Mesenchymal stem cell (in vitro differentiated cells and primary cell): ENCODE data around the gene IRF2BP2.

Source experiments
- DNase-seq: peaks from one replicate; pipeline ENCODE4 v3.0.0-alpha.2; 2013
- H2AFZ ChIP-seq: one replicate; pipeline ENCODE4 v1.6.1; 2013; ENCODE audit warnings: low read depth, mild to moderate bottlenecking, control low read depth, inconsistent platforms, low read length, moderate library complexity
- H2AK5ac ChIP-seq: 2 replicates; pipeline ENCODE4 v1.6.1; 2013; ENCODE audit warnings: low read length, moderate library complexity, mild to moderate bottlenecking, inconsistent platforms; ENCODE audit not compliant: severe bottlenecking
- H2BK120ac ChIP-seq: one replicate; pipeline ENCODE4 v1.6.1; 2013; ENCODE audit warnings: low read depth, mild to moderate bottlenecking, inconsistent platforms, low read length, moderate library complexity
- H2BK12ac ChIP-seq, 2 experiments: one replicate each; pipeline ENCODE4 v1.6.1; 2013; ENCODE audit warnings: inconsistent platforms in 2 of 2, low read length in 2 of 2, mild to moderate bottlenecking in 2 of 2, moderate library complexity in 2 of 2, control low read depth in 1 of 2
- H2BK15ac ChIP-seq: one replicate; pipeline ENCODE4 v1.6.1; 2013; ENCODE audit warnings: mild to moderate bottlenecking, low read depth, inconsistent platforms; ENCODE audit not compliant: poor library complexity, severe bottlenecking
- H2BK5ac ChIP-seq: 2 replicates; pipeline ENCODE4 v1.6.1; 2013; ENCODE audit warnings: low read depth, mild to moderate bottlenecking, low read length, control low read depth, inconsistent platforms; ENCODE audit not compliant: poor library complexity, severe bottlenecking
- H3K14ac ChIP-seq, 2 experiments: one replicate each; pipeline ENCODE4 v1.6.1; 2013; ENCODE audit warnings: inconsistent platforms in 2 of 2, low read length in 2 of 2, control low read depth in 1 of 2, mild to moderate bottlenecking in 1 of 2, moderate library complexity in 1 of 2
- H3K18ac ChIP-seq, 2 experiments: one replicate each; pipeline ENCODE4 v1.6.1; 2013; ENCODE audit warnings: inconsistent platforms in 2 of 2, low read length in 2 of 2, control low read depth in 1 of 2, low read depth in 1 of 2, mild to moderate bottlenecking in 1 of 2
- H3K23ac ChIP-seq, 2 experiments: one replicate each; pipeline ENCODE4 v1.6.1; 2013; ENCODE audit warnings: inconsistent platforms in 2 of 2, low read length in 2 of 2, mild to moderate bottlenecking in 2 of 2, moderate library complexity in 2 of 2, control low read depth in 1 of 2
- H3K27ac ChIP-seq: 2 replicates; pipeline ENCODE4 v1.5.1; 2013; ENCODE audit warnings: mild to moderate bottlenecking, moderate library complexity, low read length, control low read depth, inconsistent platforms; ENCODE audit not compliant: poor library complexity, severe bottlenecking
- H3K27me3 ChIP-seq, 2 experiments: 2 replicates each; pipeline versions ENCODE4 v1.6.1 to v1.7.0; 2013; ENCODE audit warnings: low read length in 2 of 2, mild to moderate bottlenecking in 2 of 2, moderate library complexity in 2 of 2, control low read depth in 1 of 2, inconsistent platforms in 1 of 2; ENCODE audit not compliant: control insufficient read depth in 1 of 2, insufficient read depth in 1 of 2
- H3K36me3 ChIP-seq, 2 experiments: 2 replicates each; pipeline versions ENCODE4 v1.6.1 to v1.7.0; 2013; ENCODE audit warnings: low read length in 2 of 2, control low read depth in 1 of 2, inconsistent platforms in 1 of 2, low read depth in 1 of 2, mild to moderate bottlenecking in 1 of 2; ENCODE audit not compliant: insufficient read depth in 2 of 2, control insufficient read depth in 1 of 2
- H3K4ac ChIP-seq, 2 experiments: one replicate each; pipeline ENCODE4 v1.6.1; 2013; ENCODE audit warnings: inconsistent platforms in 2 of 2, low read length in 2 of 2, mild to moderate bottlenecking in 2 of 2, moderate library complexity in 2 of 2, control low read depth in 1 of 2, low read depth in 1 of 2
- H3K4me1 ChIP-seq: 2 replicates; pipeline ENCODE4 v1.6.1; 2013; ENCODE audit warnings: low read depth, low read length, control low read depth; ENCODE audit not compliant: control insufficient read depth, insufficient read depth
- H3K4me2 ChIP-seq: 2 replicates; pipeline ENCODE4 v1.6.1; 2013; ENCODE audit warnings: low read length, mild to moderate bottlenecking, inconsistent platforms; ENCODE audit not compliant: poor library complexity, severe bottlenecking
- H3K4me3 ChIP-seq, 2 experiments: 2 replicates each; pipeline versions ENCODE4 v1.5.1 to v1.7.0; 2013; ENCODE audit warnings: low read length in 2 of 2, mild to moderate bottlenecking in 2 of 2, control low read depth in 1 of 2, low read depth in 1 of 2; ENCODE audit not compliant: insufficient read depth in 1 of 2
- H3K79me1 ChIP-seq: replicated peaks from 2 replicates; pipeline ENCODE4 v1.6.1; 2013; ENCODE audit warnings: mild to moderate bottlenecking, control low read depth, low read length, inconsistent platforms; ENCODE audit not compliant: poor library complexity, severe bottlenecking
- H3K9ac ChIP-seq: 2 replicates; pipeline ENCODE4 v1.7.0; 2013; ENCODE audit warnings: mild to moderate bottlenecking, low read length, moderate library complexity
- H3K9me3 ChIP-seq: 2 replicates; pipeline ENCODE4 v1.7.0; 2013; ENCODE audit warnings: mild to moderate bottlenecking, low read length; ENCODE audit not compliant: control insufficient read depth
- H4K8ac ChIP-seq: one replicate; pipeline ENCODE4 v1.6.1; 2013; ENCODE audit warnings: inconsistent platforms, mild to moderate bottlenecking, low read length, moderate library complexity
- H4K91ac ChIP-seq: one replicate; pipeline ENCODE4 v1.6.1; 2013; ENCODE audit warnings: mild to moderate bottlenecking, low read length, inconsistent platforms
- WGBS: methylation state at CpG from one replicate; pipeline ENCODE4 v1.1.7; 2013; ENCODE audit warnings: mixed read lengths; 5-methylcytosine and 5-hydroxymethylcytosine counted together

IRF2BP2 gene

GRCh38 chr1:234624724-234625117, 14.7 kb upstream of the IRF2BP2 start:
- H3K23ac ChIP-seq = no peak overlapping the region
- no peak overlapping the region for H4K8ac ChIP-seq
- H3K4me3 ChIP-seq = no peak overlapping the region
- peaks cover 8% of the 10 kb centered on the region for H3K4me1 ChIP-seq
- H3K79me1 ChIP-seq = no peaks in the 10 kb centered on the region
- no peaks in the 10 kb centered on the region for H3K9me3 ChIP-seq
- H2BK5ac ChIP-seq = no peak overlapping the region
- no peaks in the 10 kb centered on the region for H3K36me3 ChIP-seq
- WGBS = 42% methylated on average over 3 of the region's 3 CpGs
- no peak overlapping the region for H3K4me2 ChIP-seq
- no peak overlapping the region for H2AFZ ChIP-seq
- H2BK120ac ChIP-seq = no peak overlapping the region
- no peak overlapping the region for H3K4ac ChIP-seq
- H2BK12ac ChIP-seq = no peak overlapping the region
- H2AK5ac ChIP-seq = no peak overlapping the region
- H4K91ac ChIP-seq = no peak overlapping the region
- H3K9ac ChIP-seq = peak overlapping the region; percentile 25
- no peak overlapping the region for H3K14ac ChIP-seq
- no peak overlapping the region for H2BK15ac ChIP-seq
- no peak for DNase-seq
- H3K18ac ChIP-seq = peak overlapping the region in 1 of 2 experiments; percentile 16
- no peaks in the 10 kb centered on the region for H3K27me3 ChIP-seq
- H3K27ac ChIP-seq = no peak overlapping the region

DNA sequence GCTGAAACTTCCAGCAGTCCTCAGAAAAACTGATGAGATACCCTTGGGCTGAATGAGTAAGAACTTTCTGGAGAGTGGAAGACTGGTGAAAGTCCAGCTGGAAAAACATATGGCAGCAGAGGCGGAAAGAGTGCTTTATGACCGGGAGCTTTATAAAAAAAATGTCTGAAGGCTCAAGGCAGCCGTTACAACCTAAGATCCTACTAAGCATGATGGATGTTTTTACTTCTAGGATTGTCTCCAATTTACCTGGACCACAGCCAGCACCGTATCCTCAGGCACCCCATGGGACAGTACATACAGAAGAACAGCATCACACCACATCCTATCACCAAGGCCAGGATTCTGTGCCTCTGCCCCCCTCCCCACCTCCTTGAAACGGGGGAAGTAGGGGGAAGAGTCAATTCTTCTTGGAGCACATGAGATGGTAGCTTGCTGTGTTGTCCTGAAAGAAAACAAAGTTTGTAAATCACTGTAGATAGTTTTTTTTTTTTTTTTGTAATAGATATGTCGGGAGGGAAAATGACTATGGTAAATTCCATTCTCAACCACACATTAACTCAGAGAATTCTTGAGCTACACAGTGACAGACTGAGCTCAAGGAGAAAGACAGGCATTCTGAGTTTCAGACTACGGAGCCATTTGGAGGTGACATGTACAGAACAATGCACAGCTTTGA, 11.8 kb upstream of the IRF2BP2 start:
- 71% methylated on average over 4 of the region's 7 CpGs for WGBS
- H3K9ac ChIP-seq = peak overlapping the region; percentile 88

DNA sequence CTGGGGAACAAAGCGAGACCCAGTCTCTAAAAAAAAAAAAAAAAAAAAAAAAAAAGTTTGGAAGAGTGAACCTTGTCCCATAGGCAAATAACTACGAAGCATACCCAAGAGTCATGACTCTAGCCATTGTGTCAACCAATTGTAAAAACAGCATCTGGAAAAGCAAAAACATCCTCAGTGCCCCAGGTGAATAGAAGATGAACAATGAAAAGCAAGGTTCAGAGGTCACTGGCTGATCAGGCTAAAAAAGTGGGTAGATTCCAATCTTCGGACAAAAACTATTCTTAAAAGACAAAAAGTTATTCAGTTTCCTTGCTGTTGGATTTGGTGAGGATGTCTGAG, 11.1 kb upstream of the IRF2BP2 start:
- Histone ChIP-seq H2BK120ac (no peak overlapping the region), H3K9me3 (no peaks in the 10 kb centered on the region), H3K23ac (no peak overlapping the region), H3K36me3 (no peaks in the 10 kb centered on the region), H2AK5ac (peak overlapping the region; percentile 99), H3K4me2 (no peak overlapping the region), H3K27me3 (no peaks in the 10 kb centered on the region), H2BK15ac (no peak overlapping the region), H4K8ac (no peak overlapping the region), H2AFZ (no peak overlapping the region), H3K4me3 (no peak overlapping the region), H3K14ac (no peak overlapping the region), H3K79me1 (no peaks in the 10 kb centered on the region), H3K4me1 (peaks cover 10% of the 10 kb centered on the region), H3K4ac (no peak overlapping the region), H2BK5ac (peak overlapping the region; percentile 67), H3K27ac (peak overlapping the region; percentile 86), H3K9ac (peak overlapping the region; percentile 88), H4K91ac (no peak overlapping the region), H2BK12ac (no peak overlapping the region), H3K18ac (peak overlapping the region in 1 of 2 experiments; percentile 68)
- WGBS = no CpG with 5 or more reads among the region's 3 CpGs
- DNase-seq = no peak

More for the DNA sequence above, 11.8 kb upstream of the IRF2BP2 start:
- peak overlapping the region; percentile 86 for H3K27ac ChIP-seq
- H3K14ac ChIP-seq = no peak overlapping the region
- H2AFZ ChIP-seq = no peak overlapping the region
- H3K23ac ChIP-seq = no peak overlapping the region
- H2BK15ac ChIP-seq = peak overlapping the region; percentile 93
- no peaks in the 10 kb centered on the region for H3K27me3 ChIP-seq
- peak overlapping the region; percentile 86 for H4K91ac ChIP-seq
- H2AK5ac ChIP-seq = peak overlapping the region; percentile 2
- H2BK5ac ChIP-seq = peak overlapping the region; percentile 68
- H3K79me1 ChIP-seq = no peaks in the 10 kb centered on the region
- peak overlapping the region; percentile 0 for H3K4me2 ChIP-seq
- peak overlapping the region; percentile 8 to 62 for H3K4ac ChIP-seq
- no peaks in the 10 kb centered on the region for H3K36me3 ChIP-seq
- H4K8ac ChIP-seq = peak overlapping the region; percentile 94
- no peaks in the 10 kb centered on the region for H3K9me3 ChIP-seq
- no peak overlapping the region for H3K4me3 ChIP-seq
- peak overlapping the region; percentile 80 to 100 for H2BK12ac ChIP-seq
- peak; percentile 59 for DNase-seq
- H2BK120ac ChIP-seq = peak overlapping the region; percentile 6
- H3K18ac ChIP-seq = peak overlapping the region; percentile 4 to 16
- H3K4me1 ChIP-seq = peaks cover 10% of the 10 kb centered on the region

GRCh38 chr1:234620272-234621126, 10.5 kb upstream of the IRF2BP2 start:
- peak overlapping the region; percentile 48 for H2BK15ac ChIP-seq
- H4K8ac ChIP-seq = no peak overlapping the region
- H3K4me1 ChIP-seq = peaks cover 10% of the 10 kb centered on the region
- peak overlapping the region in 1 of 2 experiments; percentile 26 for H3K4ac ChIP-seq
- peak overlapping the region; percentile 80 for H4K91ac ChIP-seq
- DNase-seq = no peak
- H3K23ac ChIP-seq = no peak overlapping the region
- no peak overlapping the region for H3K4me2 ChIP-seq
- peak overlapping the region; percentile 86 for H3K27ac ChIP-seq
- H3K79me1 ChIP-seq = no peaks in the 10 kb centered on the region
- peak overlapping the region; percentile 67 for H2BK5ac ChIP-seq
- no peaks in the 10 kb centered on the region for H3K27me3 ChIP-seq
- no peaks in the 10 kb centered on the region for H3K36me3 ChIP-seq
- H2AK5ac ChIP-seq = peak overlapping the region; percentile 99
- H3K18ac ChIP-seq = peak overlapping the region; percentile 70 to 83
- H2BK120ac ChIP-seq = peak overlapping the region; percentile 34
- 94% methylated on average over 4 of the region's 6 CpGs for WGBS
- no peaks in the 10 kb centered on the region for H3K9me3 ChIP-seq
- no peak overlapping the region for H3K4me3 ChIP-seq
- H2BK12ac ChIP-seq = peak overlapping the region; percentile 84 to 92
- H3K9ac ChIP-seq = peak overlapping the region; percentile 88
- H2AFZ ChIP-seq = no peak overlapping the region
- no peak overlapping the region for H3K14ac ChIP-seq
